HFF-Myc (cell line): ENCODE data around the gene ICA1L.
A peak's percentile ranks its signal among the peaks of the same experiment; 100 is the strongest.

Experiments used
- DNase-seq: peaks from one replicate; pipeline ENCODE4 v3.0.0-alpha.2; 2011; ENCODE audit warnings: low read depth; ENCODE audit errors: extremely low read depth
- H3K4me3 ChIP-seq: replicated peaks from 2 replicates; pipeline ENCODE4 v1.5.1; 2011; ENCODE audit warnings: low read depth, mild to moderate bottlenecking, control low read depth, low read length
- TF ChIP-seq, protein P1 (sequence below): IDR thresholded peaks from 2 replicates; pipeline ENCODE4 v1.5.1; 2012; ENCODE audit warnings: mild to moderate bottlenecking, low read depth, low read length, control low read depth; ENCODE audit errors: missing control alignments

Gene ICA1L

DNA sequence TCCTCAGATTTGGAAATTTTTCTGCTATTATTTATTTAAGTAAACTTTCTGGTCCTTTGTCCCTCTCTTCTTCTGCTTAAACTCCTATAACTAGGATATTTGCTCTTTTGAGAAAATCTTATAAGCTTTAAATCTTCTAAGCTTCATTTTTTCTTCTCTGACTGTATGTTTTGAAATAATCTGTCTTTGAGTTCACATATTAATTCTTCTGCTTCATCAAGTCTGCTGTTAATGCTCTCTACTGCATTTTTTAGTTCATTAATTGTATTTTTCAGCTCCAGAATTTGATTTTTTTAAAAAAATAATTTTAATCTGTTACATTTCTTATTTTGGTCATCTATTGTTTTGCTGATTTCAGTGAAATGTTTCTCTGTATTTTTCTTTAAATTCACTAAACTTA lies 28.9 kb downstream of the ICA1L start:
- DNase-seq, result no peak

GRCh38 chr2:202841090-202841867 lies 30.3 kb downstream of the ICA1L start:
- H3K4me3 ChIP-seq, result no peak overlapping the region
- TF ChIP-seq, protein P1, sequence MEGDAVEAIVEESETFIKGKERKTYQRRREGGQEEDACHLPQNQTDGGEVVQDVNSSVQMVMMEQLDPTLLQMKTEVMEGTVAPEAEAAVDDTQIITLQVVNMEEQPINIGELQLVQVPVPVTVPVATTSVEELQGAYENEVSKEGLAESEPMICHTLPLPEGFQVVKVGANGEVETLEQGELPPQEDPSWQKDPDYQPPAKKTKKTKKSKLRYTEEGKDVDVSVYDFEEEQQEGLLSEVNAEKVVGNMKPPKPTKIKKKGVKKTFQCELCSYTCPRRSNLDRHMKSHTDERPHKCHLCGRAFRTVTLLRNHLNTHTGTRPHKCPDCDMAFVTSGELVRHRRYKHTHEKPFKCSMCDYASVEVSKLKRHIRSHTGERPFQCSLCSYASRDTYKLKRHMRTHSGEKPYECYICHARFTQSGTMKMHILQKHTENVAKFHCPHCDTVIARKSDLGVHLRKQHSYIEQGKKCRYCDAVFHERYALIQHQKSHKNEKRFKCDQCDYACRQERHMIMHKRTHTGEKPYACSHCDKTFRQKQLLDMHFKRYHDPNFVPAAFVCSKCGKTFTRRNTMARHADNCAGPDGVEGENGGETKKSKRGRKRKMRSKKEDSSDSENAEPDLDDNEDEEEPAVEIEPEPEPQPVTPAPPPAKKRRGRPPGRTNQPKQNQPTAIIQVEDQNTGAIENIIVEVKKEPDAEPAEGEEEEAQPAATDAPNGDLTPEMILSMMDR, result no peak
- DNase-seq, result no peak

More for the DNA sequence above, 28.9 kb downstream of the ICA1L start:
- H3K4me3 ChIP-seq, result no peak overlapping the region
- TF ChIP-seq, protein P1, result no peak

DNA sequence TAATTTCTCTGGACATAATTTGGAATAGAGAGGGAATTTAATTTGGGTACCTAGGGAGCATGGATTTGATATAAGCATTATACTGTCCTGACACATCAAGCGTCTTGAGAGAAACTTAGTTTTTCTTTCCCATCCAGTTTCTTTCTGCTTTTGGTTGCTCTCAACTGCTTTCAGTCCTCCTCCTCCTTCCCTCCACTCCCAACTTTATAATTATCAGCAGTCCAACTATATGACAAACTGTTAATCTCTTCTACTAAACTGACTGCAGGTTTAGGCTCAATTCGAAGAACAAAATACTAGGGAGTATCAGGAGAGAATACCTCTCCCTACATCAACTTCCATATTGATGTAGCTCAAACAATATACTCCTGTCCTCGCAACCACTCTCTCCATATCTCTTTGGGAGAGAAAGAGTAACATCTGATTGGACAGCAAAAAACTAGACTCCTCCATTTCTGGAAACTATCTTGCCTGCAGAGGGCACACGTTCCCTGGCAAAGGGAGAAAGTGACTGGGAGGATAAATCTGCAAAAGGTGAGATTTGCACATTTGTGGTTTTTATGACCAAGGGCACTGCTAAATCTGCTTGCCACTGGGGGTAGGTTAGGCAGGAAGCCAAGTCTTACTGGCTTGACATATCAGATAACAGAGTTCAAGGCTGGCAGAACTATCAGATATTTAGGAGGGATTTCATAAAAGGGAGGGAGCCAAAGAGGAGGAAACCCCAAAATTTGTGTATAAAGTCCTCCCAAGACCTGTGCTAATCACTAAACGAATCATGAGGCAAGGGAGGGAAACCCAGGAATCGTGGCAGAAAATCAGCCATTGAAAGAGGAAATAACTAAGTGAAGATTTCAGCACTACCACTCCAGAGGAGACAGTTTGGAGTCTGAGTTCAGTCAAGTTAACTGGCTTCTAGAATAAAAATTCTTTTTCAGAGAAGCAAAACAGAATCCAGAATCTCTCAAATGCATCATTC lies 40.0 kb downstream of the ICA1L start:
- DNase-seq, result peak; percentile 70
- TF ChIP-seq, protein P1, result peak; percentile 81
- no peak overlapping the region for H3K4me3 ChIP-seq

DNA sequence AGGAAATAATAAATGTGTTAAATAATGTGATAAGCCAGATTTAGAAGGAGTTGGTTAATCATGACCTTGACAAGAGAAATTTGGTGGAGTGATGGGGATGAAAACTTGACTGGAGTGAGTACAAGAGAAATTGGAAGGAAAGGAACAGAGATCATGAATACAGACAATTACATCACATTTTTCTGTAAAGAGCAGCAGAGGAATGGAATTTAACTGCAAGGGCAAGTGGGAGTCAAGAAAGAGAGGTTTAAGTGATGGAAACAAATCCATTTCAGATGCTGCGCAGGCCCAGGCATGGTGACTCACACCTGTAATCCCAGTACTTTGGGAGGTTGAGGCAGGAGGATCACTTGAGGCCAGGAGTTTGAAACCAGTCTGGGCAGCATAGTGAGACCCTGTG lies 46.7 kb downstream of the ICA1L start:
- DNase-seq, result no peak
- TF ChIP-seq, protein P1, result no peak
- H3K4me3 ChIP-seq, result no peak overlapping the region

- DNase-seq, result no peak
- TF ChIP-seq, protein P1, result no peak
- H3K4me3 ChIP-seq, result no peak overlapping the region
These were observed 49.2 kb downstream of the ICA1L start for GRCh38 chr2:202822411-202822810.

DNA sequence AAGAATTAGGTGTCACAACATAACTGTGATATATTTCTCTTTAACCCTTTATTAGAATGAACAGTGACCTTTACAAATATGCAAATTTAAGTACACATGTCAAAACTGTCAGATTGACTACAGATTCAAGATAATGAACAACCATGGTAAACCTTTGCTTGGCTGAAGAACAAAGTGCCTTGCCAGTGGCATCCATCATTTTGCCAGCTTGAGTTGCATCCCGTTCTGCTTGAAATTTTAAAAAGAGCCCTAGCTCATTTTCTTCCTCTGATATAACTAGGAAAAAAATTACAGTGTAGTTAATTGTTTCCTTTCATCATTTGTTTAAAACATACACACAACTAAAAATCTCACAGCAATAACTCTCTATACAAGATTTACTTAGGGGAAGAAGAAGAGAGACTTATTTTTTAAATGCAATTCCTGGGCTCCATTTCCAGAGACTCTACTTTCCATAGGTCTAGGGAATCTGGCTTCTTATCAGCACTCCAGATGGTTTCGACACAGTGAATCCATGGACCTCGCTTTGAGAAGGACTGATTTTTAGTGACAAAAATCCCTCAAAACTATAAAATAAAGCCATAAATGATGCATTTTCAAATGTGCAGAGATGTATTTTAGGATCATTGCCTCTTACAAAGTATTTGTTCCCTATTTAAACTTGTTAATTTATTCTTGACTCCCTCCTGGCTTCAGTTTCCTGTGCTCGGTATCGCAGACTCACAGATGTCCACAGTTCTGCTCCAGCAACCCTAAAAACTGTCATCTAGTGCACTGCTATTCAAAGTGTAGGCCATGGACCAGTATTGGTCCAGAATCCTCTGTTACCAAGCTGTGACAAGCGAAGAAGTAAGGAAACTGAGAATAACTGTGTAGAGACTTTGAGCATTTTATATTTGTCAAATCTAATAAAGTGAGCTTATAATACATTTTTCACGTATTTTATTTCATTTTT lies 50.1 kb downstream of the ICA1L start:
- no peak for DNase-seq
- TF ChIP-seq, protein P1, result no peak
- H3K4me3 ChIP-seq, result no peak overlapping the region
